Fibroblast of pulmonary artery (primary cell): Measurements from ENCODE around the gene ZFP64.

Experiments
- DNase-seq: peaks from one replicate; pipeline ENCODE4 v3.0.0-alpha.2; 2010; ENCODE audit warnings: low read depth
- H3K4me3 ChIP-seq: replicated peaks from 2 replicates; pipeline ENCODE4 v1.5.1; 2011; ENCODE audit warnings: low read depth, mild to moderate bottlenecking, control low read depth, low read length, moderate library complexity
- TF ChIP-seq, protein P1 (sequence below): IDR thresholded peaks from 2 replicates; pipeline ENCODE4 v1.5.1; 2011; ENCODE audit warnings: mild to moderate bottlenecking, control low read depth, low read length, inconsistent platforms; ENCODE audit errors: missing control alignments

ZFP64 gene

GRCh38 chr20:52217689-52218395 lies 26.3 kb upstream of the ZFP64 start:
- TF ChIP-seq, protein P1, sequence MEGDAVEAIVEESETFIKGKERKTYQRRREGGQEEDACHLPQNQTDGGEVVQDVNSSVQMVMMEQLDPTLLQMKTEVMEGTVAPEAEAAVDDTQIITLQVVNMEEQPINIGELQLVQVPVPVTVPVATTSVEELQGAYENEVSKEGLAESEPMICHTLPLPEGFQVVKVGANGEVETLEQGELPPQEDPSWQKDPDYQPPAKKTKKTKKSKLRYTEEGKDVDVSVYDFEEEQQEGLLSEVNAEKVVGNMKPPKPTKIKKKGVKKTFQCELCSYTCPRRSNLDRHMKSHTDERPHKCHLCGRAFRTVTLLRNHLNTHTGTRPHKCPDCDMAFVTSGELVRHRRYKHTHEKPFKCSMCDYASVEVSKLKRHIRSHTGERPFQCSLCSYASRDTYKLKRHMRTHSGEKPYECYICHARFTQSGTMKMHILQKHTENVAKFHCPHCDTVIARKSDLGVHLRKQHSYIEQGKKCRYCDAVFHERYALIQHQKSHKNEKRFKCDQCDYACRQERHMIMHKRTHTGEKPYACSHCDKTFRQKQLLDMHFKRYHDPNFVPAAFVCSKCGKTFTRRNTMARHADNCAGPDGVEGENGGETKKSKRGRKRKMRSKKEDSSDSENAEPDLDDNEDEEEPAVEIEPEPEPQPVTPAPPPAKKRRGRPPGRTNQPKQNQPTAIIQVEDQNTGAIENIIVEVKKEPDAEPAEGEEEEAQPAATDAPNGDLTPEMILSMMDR = no peak
- H3K4me3 ChIP-seq = no peak overlapping the region
- DNase-seq = no peak

- TF ChIP-seq, protein P1 = no peak
- H3K4me3 ChIP-seq = no peak overlapping the region
- no peak for DNase-seq
Measured at GRCh38 chr20:52213995-52214394, 22.4 kb upstream of the ZFP64 start.

DNA sequence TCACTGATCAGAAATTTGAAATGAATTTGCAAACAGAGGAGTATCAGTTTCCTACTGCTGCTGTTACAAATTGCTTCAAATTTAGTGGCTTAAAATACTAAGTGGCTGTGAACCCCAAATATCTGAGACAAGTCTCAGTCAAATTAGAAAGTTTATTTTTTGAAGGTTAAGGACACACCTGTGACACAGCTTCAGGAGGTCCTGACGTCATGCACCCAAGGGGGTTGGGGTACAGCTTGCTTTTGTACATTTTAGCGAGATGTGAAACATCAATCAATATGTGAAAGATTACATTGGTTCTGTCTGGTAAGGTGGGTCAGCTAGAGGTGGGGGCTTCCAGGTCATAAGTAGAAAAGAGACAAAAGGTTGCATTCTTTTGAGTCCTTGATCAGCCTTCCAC lies 21.4 kb upstream of the ZFP64 start:
- H3K4me3 ChIP-seq = no peak overlapping the region
- no peak for DNase-seq
- TF ChIP-seq, protein P1 = no peak

DNA sequence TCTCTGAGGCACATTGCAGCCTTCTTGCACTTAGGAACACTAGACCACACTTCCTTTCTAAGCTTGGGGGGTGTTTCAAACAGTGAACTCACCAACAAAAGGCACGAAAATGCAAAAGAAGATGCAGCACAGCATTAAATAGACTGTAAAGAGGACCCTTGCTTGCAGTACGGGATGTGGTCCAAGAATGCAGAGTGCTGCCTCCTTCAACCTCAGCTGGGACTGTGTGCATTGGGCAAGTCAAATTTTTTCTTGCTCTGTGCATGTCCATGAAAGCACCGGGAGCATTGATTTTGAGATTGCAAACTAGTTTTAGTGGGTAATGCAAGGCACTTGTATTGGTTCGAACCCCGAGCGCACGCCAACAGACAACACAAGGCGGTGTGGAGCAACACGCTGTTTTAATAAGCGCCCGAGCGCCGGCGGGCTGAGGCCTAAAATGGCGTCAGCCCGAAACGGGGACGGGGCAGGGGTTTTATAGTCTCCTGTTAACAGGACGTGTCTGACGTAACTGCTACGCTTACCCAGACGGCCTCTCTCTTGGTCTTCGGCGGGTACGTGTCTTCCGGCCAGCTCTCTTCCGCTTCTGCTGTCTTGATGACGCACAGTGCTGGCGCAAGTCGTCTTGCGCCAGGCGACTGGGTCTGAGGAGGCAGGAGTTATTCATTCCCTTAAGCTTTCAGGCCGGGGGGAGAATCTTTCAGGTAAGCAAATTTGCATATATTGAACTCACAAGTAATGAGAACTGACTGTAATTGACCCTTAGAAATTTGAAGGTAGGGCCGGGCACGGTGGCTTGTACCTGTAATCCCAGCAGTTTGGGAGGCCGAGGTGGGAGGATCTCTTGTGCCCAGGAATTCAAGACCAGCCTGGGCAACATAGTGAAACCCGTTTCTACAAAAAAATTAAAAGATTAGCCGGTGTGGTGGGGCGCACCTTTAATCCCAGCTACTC lies 18.7 kb upstream of the ZFP64 start:
- H3K4me3 ChIP-seq = no peak overlapping the region
- TF ChIP-seq, protein P1 = no peak
- no peak for DNase-seq

DNA sequence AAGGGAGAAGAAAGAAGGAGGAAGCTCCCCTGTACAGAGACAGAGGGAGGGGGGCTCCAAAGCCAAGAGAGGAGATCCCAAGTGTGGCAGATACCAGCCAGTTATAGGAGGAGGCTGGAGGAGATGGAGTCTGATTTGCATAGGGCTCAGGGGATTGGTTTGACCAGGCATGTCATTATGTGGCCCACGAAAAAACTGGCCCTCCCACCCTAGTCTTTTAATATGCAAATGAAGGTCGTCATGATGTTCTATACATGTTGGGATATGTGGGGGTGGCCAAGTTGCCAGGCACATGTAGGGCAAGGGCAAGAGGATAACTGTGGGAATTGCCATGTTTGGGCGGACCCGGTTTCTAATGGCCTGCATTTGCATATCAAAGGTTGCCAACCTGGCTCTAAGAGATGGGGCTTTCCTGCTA lies 17.6 kb upstream of the ZFP64 start:
- H3K4me3 ChIP-seq = no peak overlapping the region
- TF ChIP-seq, protein P1 = no peak
- no peak for DNase-seq

- TF ChIP-seq, protein P1 = no peak
- DNase-seq = no peak
- H3K4me3 ChIP-seq = no peak overlapping the region
Measured at GRCh38 chr20:52207020-52207810, 15.6 kb upstream of the ZFP64 start.
